ENCODE measurements around the gene KCNQ1OT1.

- TF ChIP-seq, protein P1, sequence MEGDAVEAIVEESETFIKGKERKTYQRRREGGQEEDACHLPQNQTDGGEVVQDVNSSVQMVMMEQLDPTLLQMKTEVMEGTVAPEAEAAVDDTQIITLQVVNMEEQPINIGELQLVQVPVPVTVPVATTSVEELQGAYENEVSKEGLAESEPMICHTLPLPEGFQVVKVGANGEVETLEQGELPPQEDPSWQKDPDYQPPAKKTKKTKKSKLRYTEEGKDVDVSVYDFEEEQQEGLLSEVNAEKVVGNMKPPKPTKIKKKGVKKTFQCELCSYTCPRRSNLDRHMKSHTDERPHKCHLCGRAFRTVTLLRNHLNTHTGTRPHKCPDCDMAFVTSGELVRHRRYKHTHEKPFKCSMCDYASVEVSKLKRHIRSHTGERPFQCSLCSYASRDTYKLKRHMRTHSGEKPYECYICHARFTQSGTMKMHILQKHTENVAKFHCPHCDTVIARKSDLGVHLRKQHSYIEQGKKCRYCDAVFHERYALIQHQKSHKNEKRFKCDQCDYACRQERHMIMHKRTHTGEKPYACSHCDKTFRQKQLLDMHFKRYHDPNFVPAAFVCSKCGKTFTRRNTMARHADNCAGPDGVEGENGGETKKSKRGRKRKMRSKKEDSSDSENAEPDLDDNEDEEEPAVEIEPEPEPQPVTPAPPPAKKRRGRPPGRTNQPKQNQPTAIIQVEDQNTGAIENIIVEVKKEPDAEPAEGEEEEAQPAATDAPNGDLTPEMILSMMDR (conservative IDR thresholded peaks at IDR 0.05 in 1 of 2, IDR thresholded peaks at IDR 0.05 in 1 of 2; ENCODE audit: extremely low read depth in 1 of 2, insufficient read depth in 1 of 2, low read depth in 1 of 2, low read length in 2 of 2), result no peak
- TF ChIP-seq EZH2 (IDR thresholded peaks at IDR 0.05; ENCODE audit: borderline replicate concordance, low read length), result no peak
Measured at GRCh38 chr11:2573240-2574042, 126.4 kb downstream of the KCNQ1OT1 start.

Data from mammary epithelial cell (primary cell).